Left lung (tissue), 10 donors: ENCODE data around the gene ERCC8. TPM values are rescaled to one million over a fixed set of nuclear protein-coding genes. Genes with fewer than 3 reads are reported as not detected.

Source experiments
- ATAC-seq: fragments of 200-7000 bp; cut with Tn5 transposase; one replicate; pipeline ENCODE4 v1.9.1; 2020; ENCODE audit warnings: moderate library complexity
- DNase-seq, 4 donors: peaks; one replicate each; pipeline ENCODE4 v3.0.0-alpha.2; 2013 to 2020
- H3K27ac ChIP-seq, 2 donors: fragments of 200-600 bp; sonication (generic) in 1 of 2; one replicate each; pipeline versions ENCODE4 v1.5.0 to v1.8.0; 2020 to 2021
- H3K27me3 ChIP-seq, 2 donors: fragments of 200-600 bp; sonication (generic) in 1 of 2; one replicate each; pipeline versions ENCODE4 v1.5.0 to v1.8.0; 2020 to 2021
- H3K36me3 ChIP-seq, 2 donors: fragments of 200-600 bp; sonication (generic) in 1 of 2; one replicate each; pipeline versions ENCODE4 v1.5.0 to v1.8.0; 2020 to 2021
- H3K4me1 ChIP-seq, 2 donors: fragments of 200-600 bp; one replicate each; pipeline ENCODE4 v1.8.0; 2021
- H3K4me3 ChIP-seq, 2 donors: fragments of 200-600 bp; sonication (generic) in 1 of 2; one replicate each; pipeline versions ENCODE4 v1.5.0 to v1.8.0; 2020 to 2021; ENCODE audit warnings: mild to moderate bottlenecking in 1 of 2
- H3K9me3 ChIP-seq, 2 donors: fragments of 200-600 bp; sonication (generic) in 1 of 2; one replicate each; pipeline versions ENCODE4 v1.5.0 to v1.8.0; 2020 to 2021
- intact Hi-C, 2 donors: fragments of 100-400 bp; cut with DNase I; formaldehyde crosslinking; loops; one replicate each; pipeline versions ENCODE4 v1.11.2 to v1.14.2; 2022
- polyA plus RNA-seq, 6 donors: library from polyadenylated mRNA; unstranded; fragments of 120-200 nt; gene quantifications; one replicate each; pipeline ENCODE4 v1.2.1, GENCODE V29; 2013; ENCODE audit not compliant: insufficient read length in 6 of 6
- total RNA-seq, 2 donors: library from RNA; stranded (reverse); fragmentation: NEBNext Ultra II Directional; extraction: Animal tissue kit (Norgen Biotek cat#: 25700); gene quantifications; one replicate each; pipeline ENCODE4 v1.2.1, GENCODE V29; 2021
- TF ChIP-seq, protein P1 (sequence below), 2 donors: fragments of 200-600 bp; sonication (generic) in 1 of 2; IDR thresholded peaks; one replicate each; pipeline versions ENCODE4 v1.5.0 to v1.8.0; 2021; ENCODE audit warnings: antibody characterized with exemption in 2 of 2
- donor health status: DM: no; HTN: yes; CAD: no.
- donor health status: DM: no; HTN: no; CAD: no.

ERCC8 gene
- total and polyA plus RNA-seq, 8 donors: 8.7 to 28.5 (median 23.2) TPM

DNA sequence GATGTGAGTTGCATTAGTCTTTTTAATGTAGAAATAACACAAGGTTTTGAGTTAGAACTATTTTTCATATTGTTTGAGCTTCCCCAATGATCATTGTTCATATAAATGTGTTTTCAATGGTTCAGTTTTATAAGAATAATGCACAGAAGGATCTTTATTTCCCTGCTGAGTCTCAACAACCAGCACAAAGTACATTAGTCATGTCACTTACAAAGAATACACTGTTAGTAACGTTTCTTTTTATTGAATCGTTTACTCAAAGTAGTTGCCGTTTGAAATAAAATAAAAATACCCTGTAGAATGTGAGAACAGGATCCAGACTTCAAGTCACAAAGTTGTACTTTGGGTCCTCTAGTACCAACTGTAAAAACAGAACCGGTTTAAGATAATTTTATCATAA lies 41.5 kb downstream of the ERCC8 start:
- no peaks in the 10 kb centered on the region for H3K4me1 ChIP-seq
- no peak overlapping the region for H3K27ac ChIP-seq
- intact Hi-C loops: no loop called here
- ATAC-seq: no peak
- no peak overlapping the region for H3K4me3 ChIP-seq
- H3K9me3 ChIP-seq: no peaks in the 10 kb centered on the region
- TF ChIP-seq, protein P1, sequence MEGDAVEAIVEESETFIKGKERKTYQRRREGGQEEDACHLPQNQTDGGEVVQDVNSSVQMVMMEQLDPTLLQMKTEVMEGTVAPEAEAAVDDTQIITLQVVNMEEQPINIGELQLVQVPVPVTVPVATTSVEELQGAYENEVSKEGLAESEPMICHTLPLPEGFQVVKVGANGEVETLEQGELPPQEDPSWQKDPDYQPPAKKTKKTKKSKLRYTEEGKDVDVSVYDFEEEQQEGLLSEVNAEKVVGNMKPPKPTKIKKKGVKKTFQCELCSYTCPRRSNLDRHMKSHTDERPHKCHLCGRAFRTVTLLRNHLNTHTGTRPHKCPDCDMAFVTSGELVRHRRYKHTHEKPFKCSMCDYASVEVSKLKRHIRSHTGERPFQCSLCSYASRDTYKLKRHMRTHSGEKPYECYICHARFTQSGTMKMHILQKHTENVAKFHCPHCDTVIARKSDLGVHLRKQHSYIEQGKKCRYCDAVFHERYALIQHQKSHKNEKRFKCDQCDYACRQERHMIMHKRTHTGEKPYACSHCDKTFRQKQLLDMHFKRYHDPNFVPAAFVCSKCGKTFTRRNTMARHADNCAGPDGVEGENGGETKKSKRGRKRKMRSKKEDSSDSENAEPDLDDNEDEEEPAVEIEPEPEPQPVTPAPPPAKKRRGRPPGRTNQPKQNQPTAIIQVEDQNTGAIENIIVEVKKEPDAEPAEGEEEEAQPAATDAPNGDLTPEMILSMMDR (IDR thresholded peaks at IDR 0.05): no peak
- no peaks in the 10 kb centered on the region for H3K27me3 ChIP-seq
- no peak for DNase-seq
- peaks cover 0 to 10% of the 10 kb centered on the region in 2 donors for H3K36me3 ChIP-seq

DNA sequence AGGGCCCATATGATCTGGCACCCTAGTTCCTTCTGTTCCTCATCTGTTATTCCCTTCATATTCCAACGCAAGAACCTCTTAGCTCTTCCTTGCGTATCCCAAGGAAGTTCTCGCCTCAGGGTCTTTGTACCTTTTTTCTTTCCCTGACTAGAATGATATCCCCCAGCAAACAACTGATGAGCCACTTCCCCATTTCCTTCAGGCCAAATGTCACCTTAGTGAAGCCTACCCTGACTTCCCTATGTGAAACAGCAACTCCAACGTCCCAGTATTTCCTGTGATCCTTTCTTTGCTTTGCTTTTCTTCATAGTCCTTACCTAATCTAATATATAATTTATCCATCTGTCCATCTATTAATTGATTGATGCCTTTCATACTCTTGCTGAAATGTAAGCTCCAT lies 47.9 kb downstream of the ERCC8 start:
- H3K4me3 ChIP-seq: no peak overlapping the region
- no peaks in the 10 kb centered on the region for H3K4me1 ChIP-seq
- no peaks in the 10 kb centered on the region for H3K9me3 ChIP-seq
- no peak for DNase-seq
- peaks cover 0 to 58% of the 10 kb centered on the region in 2 donors for H3K36me3 ChIP-seq
- no peak overlapping the region for H3K27ac ChIP-seq
- intact Hi-C loops: no loop called here
- no peaks in the 10 kb centered on the region for H3K27me3 ChIP-seq
- no peak for ATAC-seq
- TF ChIP-seq, protein P1 (IDR thresholded peaks at IDR 0.05): no peak

DNA sequence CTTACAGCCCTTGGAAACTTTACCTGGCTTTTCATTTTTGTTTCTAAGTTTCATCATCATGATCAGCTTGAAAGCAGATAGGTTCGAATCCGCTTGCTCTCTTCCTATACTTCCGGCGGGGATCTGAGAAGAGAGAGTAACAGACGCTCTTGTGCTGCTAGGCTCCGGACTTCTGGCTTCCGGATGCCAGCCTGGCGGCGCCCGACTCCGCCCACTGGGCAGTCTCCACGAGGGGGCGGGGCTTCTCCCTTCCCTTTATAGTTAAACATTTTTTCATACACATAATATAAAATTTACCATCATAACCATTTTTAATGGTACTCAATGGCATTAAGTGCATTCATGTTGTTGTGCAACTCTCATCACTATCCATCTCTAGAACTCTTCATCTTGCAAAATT lies 51.3 kb downstream of the ERCC8 start:
- Histone ChIP-seq H3K27me3 (no peaks in the 10 kb centered on the region), H3K27ac (no peak overlapping the region), H3K9me3 (no peaks in the 10 kb centered on the region), H3K36me3 (peaks cover 0 to 57% of the 10 kb centered on the region in 2 donors), H3K4me1 (no peaks in the 10 kb centered on the region), H3K4me3 (no peak overlapping the region)
- TF ChIP-seq, protein P1 (IDR thresholded peaks at IDR 0.05): no peak
- ATAC-seq (no peak), DNase-seq (no peak)
- intact Hi-C loops: no loop called here

DNA sequence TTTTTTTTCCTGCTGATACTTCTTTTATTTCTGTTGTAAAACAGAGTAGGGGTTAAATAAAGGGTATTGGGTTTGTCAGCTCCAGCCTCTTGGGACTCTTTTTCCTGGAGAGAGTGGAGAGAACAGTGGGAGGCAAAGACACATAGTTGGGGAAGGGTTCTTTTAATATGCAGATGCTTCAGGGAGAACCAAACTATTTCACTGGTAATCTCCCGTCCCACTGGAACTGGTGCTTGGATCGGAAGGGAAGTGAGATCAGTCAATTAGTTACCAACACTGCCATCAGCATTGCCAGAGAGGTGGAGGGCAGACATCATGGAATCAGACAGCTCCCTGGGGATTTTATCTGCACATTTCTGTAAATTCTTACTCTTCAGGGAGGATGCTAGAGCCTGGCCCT lies 53.2 kb downstream of the ERCC8 start:
- DNase-seq (no peak), ATAC-seq (no peak)
- Histone ChIP-seq H3K9me3 (no peaks in the 10 kb centered on the region), H3K36me3 (peaks cover 0 to 44% of the 10 kb centered on the region in 2 donors), H3K4me3 (no peak overlapping the region), H3K27ac (no peak overlapping the region), H3K27me3 (no peaks in the 10 kb centered on the region), H3K4me1 (no peaks in the 10 kb centered on the region)
- TF ChIP-seq, protein P1 (IDR thresholded peaks at IDR 0.05): no peak
- intact Hi-C loops: no loop called here

DNA sequence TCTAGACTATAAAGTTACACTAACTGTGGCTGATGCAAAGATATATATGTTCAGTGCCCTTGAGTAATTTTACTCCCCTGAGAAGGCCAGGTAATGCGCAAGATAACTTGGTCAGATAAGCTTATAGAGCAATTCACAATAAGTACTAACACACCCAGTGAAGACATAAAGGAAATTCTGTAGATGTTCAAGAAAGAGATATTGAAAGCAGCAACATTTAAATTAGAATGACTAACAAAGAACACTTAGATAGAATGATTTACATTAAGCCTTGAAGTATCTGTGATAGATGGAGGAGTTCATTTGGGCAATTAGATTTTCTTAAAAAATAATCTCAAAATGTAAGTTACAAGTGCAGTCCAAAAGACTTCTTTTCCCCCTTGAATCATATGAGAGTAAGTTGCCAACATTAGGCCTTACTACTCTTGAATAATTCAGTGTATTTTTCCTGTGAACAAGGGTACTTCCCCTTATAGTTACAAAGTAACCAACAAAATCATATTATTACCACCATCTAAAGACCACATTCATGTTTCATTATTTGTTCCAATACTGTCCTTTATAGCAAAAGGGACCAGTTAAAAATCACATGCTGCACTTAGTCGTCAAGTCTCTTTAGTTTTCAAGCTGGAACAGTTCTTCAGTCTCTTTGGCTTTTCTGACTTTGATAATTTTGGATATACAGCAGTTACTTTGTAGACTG lies 56.4 kb downstream of the ERCC8 start:
- ATAC-seq: no peak
- no peak overlapping the region for H3K4me3 ChIP-seq
- H3K36me3 ChIP-seq: peaks cover 0 to 18% of the 10 kb centered on the region in 2 donors
- H3K9me3 ChIP-seq: no peaks in the 10 kb centered on the region
- no peak for DNase-seq
- TF ChIP-seq, protein P1 (IDR thresholded peaks at IDR 0.05): no peak
- no peaks in the 10 kb centered on the region for H3K4me1 ChIP-seq
- H3K27ac ChIP-seq: no peak overlapping the region
- H3K27me3 ChIP-seq: no peaks in the 10 kb centered on the region
- intact Hi-C loops: no loop called here
